Heart left ventricle (tissue), 16 donors: ENCODE results near the gene NPHP4. TPM values are rescaled to one million over a fixed set of nuclear protein-coding genes. Genes with fewer than 3 reads are reported as not detected.

Experiments
- ATAC-seq, 4 donors: fragments of 200-7000 bp; cut with Tn5 transposase; one replicate each; pipeline ENCODE4 v1.9.1; 2020 to 2022; ENCODE audit warnings: moderate library complexity in 4 of 4, mild to moderate bottlenecking in 3 of 4, moderate number of reproducible peaks in 1 of 4
- DNase-seq, 5 donors: peaks; one replicate each; pipeline ENCODE4 v3.0.0-alpha.2; 2020
- H3K27ac ChIP-seq, 12 donors: fragments of 200-600 bp; sonication (generic) in 4 of 12; one replicate each; pipeline versions ENCODE4 v1.5.0 to v1.8.0; 2016 to 2022; ENCODE audit warnings: mild to moderate bottlenecking in 2 of 12
- H3K27me3 ChIP-seq, 9 donors: fragments of 200-600 bp; sonication (generic) in 2 of 9; one replicate each; pipeline versions ENCODE4 v1.5.1 to v1.8.0; 2016 to 2022; ENCODE audit warnings: mild to moderate bottlenecking in 3 of 9
- H3K36me3 ChIP-seq, 9 donors: fragments of 200-600 bp; sonication (generic) in 2 of 9; one replicate each; pipeline versions ENCODE4 v1.5.0 to v1.8.0; 2018 to 2022; ENCODE audit warnings: mild to moderate bottlenecking in 2 of 9
- H3K4me1 ChIP-seq, 12 donors: fragments of 200-600 bp; sonication (generic) in 4 of 12; one replicate each; pipeline versions ENCODE4 v1.5.0 to v1.8.0; 2016 to 2022; ENCODE audit warnings: mild to moderate bottlenecking in 3 of 12
- H3K4me3 ChIP-seq, 12 donors: fragments of 200-600 bp; sonication (generic) in 4 of 12; one replicate each; pipeline versions ENCODE4 v1.5.0 to v1.8.0; 2017 to 2022; ENCODE audit warnings: mild to moderate bottlenecking in 9 of 12, moderate library complexity in 4 of 12
- H3K9me3 ChIP-seq, 12 donors: fragments of 200-600 bp; sonication (generic) in 4 of 12; one replicate each; pipeline versions ENCODE4 v1.5.0 to v1.8.0; 2016 to 2022; ENCODE audit warnings: mild to moderate bottlenecking in 1 of 12
- CTCF ChIP-seq, 12 donors: fragments of 200-600 bp; sonication (generic) in 4 of 12; IDR thresholded peaks; one replicate each; pipeline versions ENCODE4 v1.5.0 to v1.8.0; 2018 to 2022; ENCODE audit warnings: antibody characterized with exemption in 12 of 12, mild to moderate bottlenecking in 5 of 12
- POLR2A ChIP-seq, 2 donors: fragments of 450-650 bp; IDR thresholded peaks; one replicate each; pipeline ENCODE4 v1.6.1; 2017; ENCODE audit warnings: antibody characterized with exemption in 2 of 2, mild to moderate bottlenecking in 2 of 2, moderate library complexity in 2 of 2
- WGBS, 4 donors: extraction: QIAGEN DNeasy Blood & Tissue Kit in 2 of 4; methylation state at CpG; one replicate each; pipeline versions ENCODE4 v1.1.5 to v1.1.7; 2013 to 2018; 5-methylcytosine and 5-hydroxymethylcytosine counted together
- intact Hi-C, 10 donors: fragments of 100-400 bp; cut with DNase I; formaldehyde crosslinking; loops; one replicate each; pipeline versions ENCODE4 v1.11.1 to v1.14.2; 2022
- polyA plus RNA-seq, 2 donors: library from polyadenylated mRNA; stranded (reverse); fragments of 200-250 nt; gene quantifications; one replicate each; pipeline ENCODE4 v1.2.3, GENCODE V29; 2013
- total RNA-seq, 9 donors: library from RNA; depleted of rRNA in 2 of 9; stranded (reverse); fragments of >200 nt in 2 of 9; fragmentation: NEBNext Ultra II Directional in 3 of 9; extraction: Animal tissue kit (Norgen Biotek cat#: 25700) in 3 of 9; gene quantifications; one replicate each; pipeline versions ENCODE4 v1.1.0 to v1.2.4, GENCODE V29; 2016 to 2023
- donor health status: ischemic (EF 13 %, LVEDD 7.1; RV severe dilation, severe dysfunction).
- donor health status: healthy with polysubstance abuse.
- donor health status: DM: no; HTN: yes; CAD: no.
- donor health status: DM: no; HTN: no; CAD: no.
- donor health status: ischemic (EF 25% LVEDD 6.9; RV normal size, moderate dysfunction).
- donor health status: ischemic (EF 25% LVEDD 5.7; RV mildly dilated, moderate dysfunction).
- donor health status: healthy.
- donor health status: DM: yes; HTN: yes; CAD: no.
- donor health status: ischemic (EF 35%, LVEDD 5.7; RV mildly dilated, moderate dysfunction).
- donor health status: nonischemic (EF 11% LVEDD 7.7; RV severe dilation, severe dysfunction).
- donor health status: DM: yes; HTN: yes; CAD: no.
- donor health status: PGD.
- donor health status: ischemic (EF 29% LVEDD 5.4; RV normal size, mild dysfunction).
- donor health status: nonischemic (EF 23%, LVEDD 6.1; RV moderate dilation, normal function).

The NPHP4 gene
- total and polyA plus RNA-seq, 11 donors, result 2.1 to 6.3 (median 3.1) TPM

- TF ChIP-seq CTCF (IDR thresholded peaks at IDR 0.05) (no peak), POLR2A (IDR thresholded peaks at IDR 0.05) (no peak)
- H3K9me3 ChIP-seq, result no peaks in the 10 kb centered on the region
- no peak overlapping the region for H3K4me3 ChIP-seq
- WGBS, 4 donors, result 85 to 90% (median 88%) methylated on average over 15 to 23 of the region's 23 CpGs
- intact Hi-C loops, result no loop called here
- peaks cover 0 to 4% (median 0%) of the 10 kb centered on the region in 12 donors for H3K4me1 ChIP-seq
- no peak overlapping the region for H3K27ac ChIP-seq
- H3K36me3 ChIP-seq, result peaks cover 0 to 33% (median 16%) of the 10 kb centered on the region in 9 donors
- ATAC-seq, result peak; percentile 29 to 86 (median 64)
- DNase-seq, result peak in 3 of 5 donors; percentile 52 to 55 (median 55)
- no peaks in the 10 kb centered on the region for H3K27me3 ChIP-seq
Observed at GRCh38 chr1:5967351-5968160, 24.7 kb downstream of the NPHP4 start.

- DNase-seq (peak in 1 of 5 donors; percentile 42), ATAC-seq (peak in 3 of 4 donors; percentile 7 to 25 (median 15))
- no peaks in the 10 kb centered on the region for H3K9me3 ChIP-seq
- peaks cover 0 to 38% (median 19%) of the 10 kb centered on the region in 9 donors for H3K36me3 ChIP-seq
- no peak overlapping the region for H3K4me3 ChIP-seq
- H3K27ac ChIP-seq, result no peak overlapping the region
- intact Hi-C loops, result no loop called here
- no peak for TF ChIP-seq POLR2A (IDR thresholded peaks at IDR 0.05)
- TF ChIP-seq CTCF (IDR thresholded peaks at IDR 0.05), result no peak
- no peaks in the 10 kb centered on the region for H3K27me3 ChIP-seq
- 73 to 84% (median 77%) methylated on average over 15 to 17 of the region's 17 CpGs for WGBS, 4 donors
- H3K4me1 ChIP-seq, result peaks cover 0 to 4% (median 0%) of the 10 kb centered on the region in 12 donors
Observed at GRCh38 chr1:5966543-5967205, 25.6 kb downstream of the NPHP4 start.

GRCh38 chr1:5965586-5966131 lies 26.6 kb downstream of the NPHP4 start:
- Histone ChIP-seq H3K27ac (no peak overlapping the region), H3K4me1 (peaks cover 0 to 4% (median 0%) of the 10 kb centered on the region in 12 donors), H3K27me3 (no peaks in the 10 kb centered on the region), H3K4me3 (no peak overlapping the region), H3K36me3 (peaks cover 0 to 47% (median 29%) of the 10 kb centered on the region in 9 donors), H3K9me3 (no peaks in the 10 kb centered on the region)
- WGBS, 4 donors, result 91 to 93% (median 93%) methylated on average over 16 of the region's 16 CpGs
- no peak for TF ChIP-seq CTCF (IDR thresholded peaks at IDR 0.05)
- TF ChIP-seq POLR2A (IDR thresholded peaks at IDR 0.05), result no peak
- intact Hi-C loops, result no loop called here
- peak in 1 of 5 donors; percentile 40 for DNase-seq
- no peak for ATAC-seq
